Stimulated activated CD8-positive, alpha-beta memory T cell treated with anti-CD3 and anti-CD28 coated beads, Interleukin-7, amount 100 ng/mL, for 4 hours (primary cell): Measurements from ENCODE around the gene DNM3.

Experiments
- DNase-seq, 2 donors: peaks; one replicate each; pipeline ENCODE4 v3.0.0-alpha.2; 2020; ENCODE audit warnings: low read depth in 2 of 2

The DNM3 gene

DNA sequence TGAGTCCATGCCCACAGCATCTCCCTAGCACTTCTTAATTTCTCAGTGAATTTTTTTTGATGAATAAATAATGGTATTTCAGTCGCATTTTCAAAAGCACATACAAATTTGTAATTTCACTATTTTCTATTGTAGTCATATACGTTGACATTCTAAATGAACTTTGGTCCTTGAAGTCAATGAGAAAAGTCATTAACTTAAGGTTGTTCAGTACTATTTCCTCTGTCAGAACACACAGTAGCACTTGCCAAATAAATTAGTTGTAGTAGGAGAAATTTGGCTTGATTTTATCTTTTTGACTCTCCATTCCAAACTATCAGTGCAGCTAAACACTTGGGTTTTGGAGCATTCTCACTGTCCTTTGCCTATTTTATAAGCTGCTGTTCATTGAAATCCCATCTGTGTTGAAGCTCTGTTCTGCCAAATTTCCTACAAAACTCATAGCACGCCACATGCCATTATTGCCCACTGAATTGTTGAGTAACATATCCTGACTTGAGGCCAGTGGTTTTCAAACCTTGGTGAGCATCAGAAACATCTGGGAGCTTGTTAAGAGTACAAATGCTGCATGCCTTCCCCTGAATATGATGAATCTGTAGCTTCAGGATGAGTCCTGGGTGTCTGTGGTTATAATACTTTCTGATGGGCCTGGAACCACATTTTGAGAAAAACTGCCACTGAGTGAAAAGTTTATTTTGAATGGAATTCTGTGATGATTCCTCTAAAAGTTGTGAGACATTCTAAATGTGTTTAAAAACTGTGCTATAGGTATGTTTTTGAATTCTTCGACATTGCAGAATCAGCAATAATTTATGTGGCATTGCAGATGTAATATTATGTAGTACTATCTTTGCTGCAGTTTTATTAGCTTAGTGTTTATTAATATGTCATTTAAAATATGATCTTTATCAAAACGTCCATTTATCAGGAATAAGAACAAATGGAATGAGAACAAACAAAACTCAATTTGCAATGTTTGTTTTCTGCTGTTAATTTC lies 78.9 kb downstream of the DNM3 start:
- DNase-seq: no peak

DNA sequence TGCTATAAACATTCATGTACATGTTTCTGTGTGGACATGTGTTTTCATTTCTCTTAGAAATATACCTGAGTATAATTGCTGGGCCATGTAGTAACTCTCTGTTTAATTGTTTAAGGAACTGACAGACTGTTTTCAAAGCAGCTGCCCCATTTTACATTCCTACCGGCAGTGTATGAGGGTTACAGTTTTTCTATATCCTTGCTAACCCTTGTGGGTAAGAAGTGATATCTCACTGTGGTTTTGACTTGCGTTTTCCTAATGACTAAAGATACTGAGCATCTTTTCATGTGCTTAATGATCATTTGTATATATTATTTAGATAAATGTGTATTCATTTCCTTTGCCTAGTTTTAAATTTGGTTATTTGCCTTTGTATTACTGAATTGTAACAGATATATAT lies 81.7 kb downstream of the DNM3 start:
- DNase-seq: no peak

DNA sequence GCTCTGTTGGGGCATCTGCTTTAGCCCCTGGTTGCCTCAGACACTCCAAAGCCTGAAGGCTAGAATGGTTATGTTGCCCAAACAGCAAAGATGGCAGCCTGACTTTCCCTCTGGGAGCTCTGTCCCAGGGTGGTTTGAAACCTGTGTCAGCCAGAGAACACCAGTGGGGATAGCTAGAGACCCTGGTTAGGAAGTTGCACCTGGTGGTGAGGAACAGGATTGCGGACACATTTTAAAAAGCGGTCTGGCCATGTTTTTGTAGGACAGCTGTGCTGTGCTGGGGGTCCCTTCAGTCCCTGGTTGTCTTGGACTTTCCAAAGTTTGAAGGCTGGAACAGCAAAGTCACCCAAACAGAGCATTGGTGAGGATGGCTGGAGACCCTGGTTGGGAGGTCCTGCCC lies 87.8 kb downstream of the DNM3 start:
- DNase-seq: no peak

DNA sequence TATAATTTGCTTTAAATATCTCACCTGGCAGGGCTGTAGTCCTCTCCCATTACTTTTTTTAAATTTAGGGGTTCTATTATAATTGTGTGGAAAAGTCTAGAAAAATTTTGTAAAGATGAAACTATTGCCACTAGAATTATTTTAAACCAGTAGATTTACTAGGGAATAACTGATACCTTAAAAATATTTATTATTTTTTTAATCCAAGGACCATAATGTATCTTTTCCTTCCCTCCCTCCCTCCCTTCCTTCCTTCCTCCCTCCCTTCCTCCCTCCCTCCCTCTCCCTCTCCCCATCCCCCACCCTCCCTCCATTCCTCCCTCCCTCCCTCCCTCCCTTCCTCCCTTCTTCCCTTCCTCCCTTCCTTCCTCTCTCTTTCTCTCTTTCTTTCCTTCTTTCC lies 90.5 kb downstream of the DNM3 start:
- DNase-seq: no peak

DNA sequence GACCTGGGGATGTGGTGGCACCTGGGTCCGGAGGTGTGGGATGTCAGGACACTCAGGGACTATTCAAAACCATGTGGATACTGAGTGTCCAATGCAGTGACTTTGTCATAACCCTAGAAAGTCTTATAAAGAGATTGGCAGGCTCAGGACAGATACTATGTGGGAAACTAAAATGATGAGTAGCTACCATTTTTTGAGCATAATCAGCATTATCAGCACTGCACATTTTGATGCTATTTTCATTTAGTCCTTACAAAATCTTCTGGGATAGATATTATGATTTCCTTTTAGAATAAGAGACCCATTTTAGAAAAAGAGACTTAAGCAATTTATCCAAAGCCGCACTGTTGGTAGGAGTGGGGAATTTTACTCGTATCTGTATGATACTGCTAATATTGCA lies 93.4 kb downstream of the DNM3 start:
- DNase-seq: no peak

DNA sequence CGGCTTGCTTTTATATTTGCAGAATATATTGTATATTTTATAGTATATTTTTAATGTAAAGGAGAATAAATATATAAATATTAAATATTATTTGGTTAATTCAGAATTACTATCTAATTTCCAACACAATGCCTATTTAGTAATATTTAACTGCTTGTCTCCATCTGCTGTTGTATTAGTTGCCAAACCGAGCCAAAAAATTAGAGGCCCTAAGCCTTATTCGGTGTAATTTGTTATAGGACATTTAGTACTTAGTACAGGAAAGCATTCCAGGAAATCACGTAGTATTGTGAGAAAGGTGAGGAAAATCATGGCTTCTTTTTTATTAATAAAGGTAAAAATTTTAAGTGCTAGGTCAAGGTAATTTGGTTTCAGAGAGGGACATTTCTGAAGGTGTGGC lies 93.8 kb downstream of the DNM3 start:
- DNase-seq: no peak

DNA sequence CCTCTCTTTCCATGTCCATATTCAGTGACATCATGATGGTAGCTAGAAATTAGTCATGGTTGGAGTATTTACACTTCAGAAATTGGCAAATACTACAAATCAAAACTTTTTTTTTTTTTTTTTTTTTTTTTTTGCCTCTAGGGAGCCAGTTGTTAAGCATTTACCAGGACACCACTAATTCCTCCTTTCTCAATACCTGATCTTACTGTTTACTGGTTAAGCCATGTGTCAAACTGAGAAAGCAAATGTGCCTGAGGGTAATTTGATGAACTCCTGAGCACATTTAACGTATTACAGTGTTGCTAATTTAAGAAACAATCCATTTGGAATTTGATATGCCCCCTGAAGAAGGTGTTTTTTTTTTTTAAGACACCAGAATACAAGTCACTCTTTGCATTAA lies 94.4 kb downstream of the DNM3 start:
- DNase-seq: no peak

DNA sequence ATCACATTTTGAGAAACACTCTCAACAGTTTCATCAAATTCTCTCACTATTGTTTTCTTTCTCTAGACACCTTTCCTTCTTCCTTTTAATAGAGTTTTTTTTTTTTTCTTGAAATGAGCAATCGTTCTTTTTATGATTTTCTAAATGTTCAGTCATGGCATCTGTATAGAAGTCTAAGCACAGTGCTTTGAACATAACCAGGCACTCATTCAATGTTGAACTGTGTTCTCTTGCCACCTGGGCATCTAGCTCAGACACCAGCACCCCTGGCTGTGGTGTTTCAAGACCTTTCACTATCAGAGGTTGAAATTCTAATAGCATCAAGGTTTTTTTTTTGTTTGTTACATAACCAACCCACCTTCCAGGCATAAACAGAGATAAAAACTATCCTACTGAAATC lies 96.6 kb downstream of the DNM3 start:
- DNase-seq: no peak

DNA sequence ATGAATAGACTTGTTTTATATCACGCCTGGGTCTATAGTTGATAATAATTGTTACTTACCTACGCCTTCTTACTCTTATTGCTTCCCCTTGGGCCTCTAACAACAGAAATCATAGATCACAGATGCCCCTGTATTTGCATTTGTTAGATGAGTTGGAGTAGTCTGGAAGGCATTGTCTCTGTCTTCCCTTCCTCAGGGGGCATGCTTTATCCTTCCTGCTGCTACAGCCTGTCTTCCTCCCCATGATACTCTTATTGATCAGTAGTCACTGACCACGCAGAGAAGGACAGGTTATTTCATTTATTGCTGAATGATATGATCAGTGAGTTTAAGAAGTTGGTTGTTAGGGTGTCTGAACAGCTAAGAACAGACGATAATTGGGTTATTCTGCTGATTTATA lies 98.4 kb downstream of the DNM3 start:
- DNase-seq: no peak

DNA sequence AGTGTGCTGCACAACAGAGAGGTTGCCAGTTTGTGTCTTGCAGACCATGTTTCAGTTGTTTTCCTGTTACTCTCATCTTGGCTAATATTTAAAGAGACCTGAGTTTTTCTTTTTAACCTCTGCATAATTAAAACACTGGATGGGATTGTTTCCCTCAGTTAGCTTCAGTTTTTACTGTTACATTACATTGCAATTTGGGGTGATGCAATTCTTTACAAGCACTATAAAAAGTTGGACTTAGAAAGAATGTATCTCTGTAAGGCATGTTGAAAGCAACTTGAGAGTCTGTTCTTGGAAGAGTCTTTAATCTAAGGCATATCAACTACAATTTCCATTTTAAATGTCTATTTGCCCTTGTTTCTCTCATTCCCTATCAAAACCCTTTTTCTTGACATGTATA lies 99.1 kb downstream of the DNM3 start:
- DNase-seq: no peak

DNA sequence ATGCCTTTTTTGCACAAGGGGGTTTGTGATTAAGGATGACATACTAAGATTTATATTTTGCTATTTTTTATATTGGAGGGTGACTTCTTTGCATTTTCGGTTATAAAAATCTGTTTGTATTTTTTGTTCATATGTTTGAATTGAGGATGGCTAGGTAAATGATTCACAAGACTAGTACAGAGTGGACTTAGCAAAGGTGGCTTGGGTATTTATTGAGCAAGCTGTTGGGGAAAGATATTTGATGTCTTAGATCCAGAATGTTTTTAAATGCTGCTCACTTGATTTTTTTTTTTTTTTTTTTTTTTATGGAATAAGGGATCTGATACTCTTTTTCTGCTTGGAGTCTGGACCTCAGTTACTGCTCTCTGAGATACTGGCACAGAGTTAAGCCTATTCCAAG lies 100.6 kb downstream of the DNM3 start:
- DNase-seq: no peak

DNA sequence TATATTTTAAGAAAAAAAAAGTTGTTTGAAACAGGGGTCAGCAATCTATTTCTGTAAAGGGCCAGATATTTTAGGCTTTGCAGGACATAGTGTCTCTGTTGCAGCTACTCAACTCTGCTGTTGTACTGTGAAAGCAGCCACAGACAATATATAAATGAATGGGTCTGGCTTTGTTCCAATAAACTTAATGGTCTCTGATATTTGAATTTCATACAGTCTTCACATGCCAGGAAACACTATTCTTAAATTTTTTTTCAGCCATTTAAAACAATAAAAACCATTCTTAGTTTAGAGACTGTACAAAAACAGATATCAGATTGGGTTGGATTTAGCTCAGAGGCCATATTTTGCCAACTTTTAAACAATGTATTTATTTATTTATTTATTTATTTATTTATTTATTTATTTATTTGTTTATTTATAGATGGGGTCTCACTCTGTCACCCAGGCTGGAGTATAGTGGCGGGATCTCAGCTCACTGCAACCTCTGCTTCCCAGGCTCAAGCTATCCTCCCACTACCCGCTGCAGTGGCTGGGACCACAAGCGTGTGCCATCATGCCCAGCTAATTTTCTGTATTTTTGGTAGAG lies 102.8 kb downstream of the DNM3 start:
- no peak for DNase-seq

DNA sequence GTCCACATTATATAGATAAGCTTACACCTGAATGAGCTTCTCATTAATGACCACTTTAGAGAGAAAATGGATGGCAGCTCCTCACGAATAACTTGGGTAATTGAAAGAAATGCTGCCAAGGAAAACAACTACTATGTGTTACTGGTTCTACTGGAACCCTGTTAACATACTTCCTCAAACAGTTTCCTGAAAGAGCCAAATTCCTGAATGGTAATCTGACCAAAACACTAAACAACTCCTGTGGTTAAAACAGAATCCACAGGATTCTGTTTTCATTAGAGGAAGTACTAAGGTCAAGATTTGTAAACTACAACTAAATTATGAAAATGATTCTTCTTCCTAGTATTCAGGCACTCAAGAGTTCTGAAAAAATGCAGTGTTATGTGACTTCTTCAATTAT lies 107.2 kb downstream of the DNM3 start:
- DNase-seq: no peak

DNA sequence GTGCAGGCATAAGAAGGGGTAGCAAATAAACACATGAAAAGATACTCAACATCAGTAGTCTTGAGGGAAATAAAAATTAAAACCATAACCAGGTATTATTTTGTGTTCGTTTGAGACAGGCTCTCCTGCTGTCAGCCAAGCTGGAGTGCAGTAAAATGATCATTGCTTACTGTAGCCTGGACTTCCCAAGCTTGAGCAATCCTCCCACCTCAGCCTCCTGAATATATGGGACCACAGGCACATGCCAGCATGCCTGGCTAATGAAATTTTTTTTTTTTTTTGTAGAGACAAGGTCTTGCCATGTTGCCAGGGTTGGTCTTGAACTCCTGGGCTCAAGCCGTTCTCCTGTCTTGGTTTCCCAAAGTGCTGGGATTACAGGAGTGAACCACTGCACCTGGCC lies 108.0 kb downstream of the DNM3 start:
- no peak for DNase-seq

DNA sequence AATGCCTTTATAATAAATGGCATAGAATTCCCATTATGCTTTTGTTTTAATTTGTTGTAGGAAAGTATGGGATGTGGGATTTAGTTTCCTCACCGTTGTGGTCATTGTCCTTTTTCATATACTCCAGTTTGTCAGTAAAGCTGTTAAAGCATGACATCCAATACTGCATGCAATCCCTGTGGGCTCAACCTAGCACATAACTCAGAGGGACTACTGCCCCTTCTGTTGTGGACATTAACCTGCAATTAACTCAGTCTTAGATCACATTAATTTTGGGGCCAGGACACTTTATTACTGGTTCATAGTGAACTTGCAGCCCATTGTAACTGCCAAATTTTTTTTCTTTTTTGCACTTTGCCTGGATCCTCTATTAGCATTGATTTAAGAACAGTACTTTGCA lies 112.5 kb downstream of the DNM3 start:
- no peak for DNase-seq

DNA sequence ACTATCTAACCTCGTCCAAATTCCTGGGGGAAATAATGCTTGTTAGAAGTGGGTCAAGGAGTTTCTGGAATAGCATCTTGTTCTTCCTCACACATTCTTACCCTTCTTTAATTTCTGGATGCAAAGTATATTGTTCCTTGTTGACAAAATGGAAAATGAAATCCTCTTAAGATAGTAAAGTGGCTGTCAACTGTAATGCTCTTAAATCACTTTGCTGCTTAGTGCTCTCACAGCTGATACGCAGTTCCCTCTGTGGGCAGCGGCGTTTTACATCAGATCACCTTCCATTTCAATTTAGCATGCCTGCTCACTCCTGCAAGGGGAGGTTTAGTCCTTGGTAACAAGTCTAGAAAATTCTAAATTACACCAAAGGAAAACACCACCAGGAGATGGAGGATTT lies 113.1 kb downstream of the DNM3 start:
- no peak for DNase-seq

DNA sequence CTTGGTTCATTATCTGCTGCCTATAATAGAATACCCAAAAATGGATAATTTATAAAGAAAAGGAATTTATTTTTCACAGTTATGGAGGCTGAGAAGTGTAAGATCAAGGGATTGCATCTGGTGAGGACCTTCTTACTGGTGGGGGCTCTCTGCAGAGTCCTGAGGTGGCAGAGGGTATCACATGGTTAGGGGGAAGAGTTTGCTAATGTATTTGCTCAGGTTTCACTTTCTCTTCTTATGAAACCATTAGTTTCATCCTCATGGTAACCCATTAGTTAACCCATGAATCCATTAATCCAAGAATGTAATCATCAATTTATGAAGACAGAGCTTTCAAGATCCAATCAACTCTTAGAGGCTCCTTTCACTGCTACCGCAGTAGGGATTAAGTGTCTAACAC lies 120.6 kb downstream of the DNM3 start:
- DNase-seq: no peak

DNA sequence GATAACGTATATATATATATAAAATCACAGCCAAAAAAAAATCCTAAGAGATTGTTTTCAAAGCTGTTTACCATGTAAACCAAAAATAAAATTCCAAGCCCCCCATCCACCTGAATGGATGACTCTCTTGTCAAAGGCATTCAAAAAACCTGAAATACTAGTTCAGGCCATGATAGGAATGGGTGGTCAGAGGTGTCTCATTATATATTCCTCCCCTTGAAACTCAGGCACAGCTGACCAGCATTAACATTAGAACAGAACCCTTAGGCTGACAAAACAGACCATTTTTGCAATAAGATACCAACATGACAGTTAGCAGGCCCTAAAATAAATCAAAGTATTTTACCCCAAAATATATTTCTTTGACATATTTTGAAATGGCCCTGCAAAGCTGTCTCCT lies 122.5 kb downstream of the DNM3 start:
- no peak for DNase-seq

DNA sequence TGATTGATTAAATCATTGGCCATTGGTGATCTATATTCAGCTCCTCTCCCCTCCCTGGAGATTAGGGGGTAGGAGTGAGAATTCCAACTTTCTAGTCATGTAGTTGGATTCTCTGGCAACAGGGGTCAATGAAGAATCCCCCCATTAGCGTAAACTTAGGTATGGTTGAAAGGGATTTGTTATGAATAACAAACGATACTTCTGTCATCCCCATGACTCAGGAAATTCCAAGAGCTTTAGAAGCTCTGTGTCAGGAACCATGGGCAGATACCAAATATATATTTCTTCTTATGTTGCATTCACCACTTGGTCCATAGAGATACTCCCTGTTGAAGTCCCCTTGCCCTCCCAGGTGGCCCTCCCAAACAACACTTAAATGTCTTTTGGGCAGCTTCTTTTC lies 124.5 kb downstream of the DNM3 start:
- DNase-seq: no peak

DNA sequence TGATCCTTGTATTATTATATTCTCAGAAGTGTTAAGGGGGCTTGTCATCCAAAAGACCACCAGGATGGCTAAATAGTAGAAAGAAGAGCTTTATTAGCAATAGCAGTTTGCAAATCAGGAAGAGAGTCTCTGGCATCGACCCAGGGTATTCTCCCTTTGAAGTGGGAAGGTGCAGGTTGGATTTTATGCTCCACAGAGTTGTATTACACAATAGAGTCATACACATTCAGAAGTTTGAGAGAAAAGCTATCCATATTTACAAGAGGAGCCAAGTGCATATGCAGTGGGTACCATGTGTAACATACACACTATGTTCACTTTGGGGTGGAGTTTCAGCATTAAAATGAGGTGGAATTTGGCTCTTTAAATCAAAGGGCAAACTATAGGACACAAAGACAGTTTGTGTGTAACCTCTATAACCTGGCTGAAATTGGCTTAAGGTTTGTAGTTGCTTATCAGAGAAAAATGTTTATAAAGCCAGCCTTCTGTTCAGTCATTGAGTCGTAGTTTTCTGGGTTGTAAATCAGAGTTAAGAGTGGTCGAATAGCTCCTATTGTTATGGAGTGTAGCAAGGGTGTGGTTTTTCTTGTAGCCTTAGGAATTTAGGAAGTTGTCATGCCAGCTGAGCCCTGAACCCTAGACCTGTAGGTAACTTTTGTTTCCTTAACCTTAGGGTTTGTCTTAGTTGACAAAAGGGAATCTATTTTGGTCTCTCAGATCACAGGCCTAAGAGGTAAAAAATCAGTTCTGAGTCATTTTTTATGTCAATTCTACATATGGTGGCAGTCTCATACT lies 125.3 kb downstream of the DNM3 start:
- no peak for DNase-seq

DNA sequence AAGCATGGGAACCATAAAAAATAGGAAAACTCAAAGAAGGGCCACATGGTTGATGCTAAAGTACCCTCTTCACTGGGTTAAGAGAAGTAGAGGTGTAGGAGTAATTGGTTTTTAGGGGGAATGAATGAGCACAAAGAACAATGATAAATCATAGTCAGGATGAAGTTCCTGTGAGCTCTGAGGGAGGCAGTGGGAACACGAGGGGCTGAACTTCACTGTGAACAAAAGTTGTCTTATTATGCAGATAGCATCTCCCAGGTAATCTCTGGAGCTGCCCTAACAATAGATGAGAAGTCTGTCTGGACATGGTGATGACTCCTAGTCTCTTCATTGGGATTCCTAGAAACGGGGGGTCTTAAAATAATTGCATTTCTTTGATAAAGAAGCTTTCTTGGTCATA lies 127.9 kb downstream of the DNM3 start:
- DNase-seq: no peak

DNA sequence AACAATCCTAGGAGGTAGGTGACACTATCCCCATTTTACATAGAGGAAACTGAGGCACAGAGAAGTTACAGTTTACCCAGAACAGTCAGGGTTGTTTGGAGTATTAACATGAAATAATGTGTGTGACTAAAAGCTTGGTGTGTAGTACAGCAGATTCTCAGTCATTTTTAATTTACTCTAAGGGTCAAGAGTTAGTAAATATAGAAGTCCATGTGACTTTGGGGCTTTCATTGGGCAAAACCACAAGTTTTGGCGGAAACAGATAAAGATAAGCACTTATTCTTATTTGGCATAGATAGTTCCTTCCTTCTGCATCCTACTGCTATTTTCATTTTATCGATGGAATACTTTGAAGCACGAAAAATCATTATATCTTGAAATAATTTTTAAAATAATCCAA lies 128.5 kb downstream of the DNM3 start:
- DNase-seq: no peak

DNA sequence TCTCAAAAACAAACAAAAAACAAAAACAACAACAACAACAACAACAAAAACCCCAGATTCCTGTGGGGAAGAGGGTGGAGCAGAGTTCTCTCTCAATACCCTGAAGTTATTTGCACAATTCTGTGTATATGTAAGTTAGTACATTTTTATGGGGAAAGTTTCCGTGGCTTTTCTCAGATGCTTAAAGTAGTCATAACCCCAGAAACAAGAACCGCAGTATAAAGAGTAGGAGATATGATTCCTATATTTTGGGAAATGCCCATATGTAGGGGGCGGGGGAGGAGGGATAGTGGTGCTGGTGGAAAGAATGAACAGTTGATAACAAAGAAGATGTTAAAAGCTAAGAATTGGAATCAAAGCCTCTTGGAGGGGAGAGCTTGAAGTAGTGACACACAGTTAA lies 131.5 kb downstream of the DNM3 start:
- no peak for DNase-seq
